Measurements from ENCODE around the gene ARL16. TPM values are rescaled to one million over a fixed set of nuclear protein-coding genes. Genes with fewer than 3 reads are reported as not detected.

Gene ARL16
- polyA plus RNA-seq, 1 experiment = 44.7 TPM

DNA sequence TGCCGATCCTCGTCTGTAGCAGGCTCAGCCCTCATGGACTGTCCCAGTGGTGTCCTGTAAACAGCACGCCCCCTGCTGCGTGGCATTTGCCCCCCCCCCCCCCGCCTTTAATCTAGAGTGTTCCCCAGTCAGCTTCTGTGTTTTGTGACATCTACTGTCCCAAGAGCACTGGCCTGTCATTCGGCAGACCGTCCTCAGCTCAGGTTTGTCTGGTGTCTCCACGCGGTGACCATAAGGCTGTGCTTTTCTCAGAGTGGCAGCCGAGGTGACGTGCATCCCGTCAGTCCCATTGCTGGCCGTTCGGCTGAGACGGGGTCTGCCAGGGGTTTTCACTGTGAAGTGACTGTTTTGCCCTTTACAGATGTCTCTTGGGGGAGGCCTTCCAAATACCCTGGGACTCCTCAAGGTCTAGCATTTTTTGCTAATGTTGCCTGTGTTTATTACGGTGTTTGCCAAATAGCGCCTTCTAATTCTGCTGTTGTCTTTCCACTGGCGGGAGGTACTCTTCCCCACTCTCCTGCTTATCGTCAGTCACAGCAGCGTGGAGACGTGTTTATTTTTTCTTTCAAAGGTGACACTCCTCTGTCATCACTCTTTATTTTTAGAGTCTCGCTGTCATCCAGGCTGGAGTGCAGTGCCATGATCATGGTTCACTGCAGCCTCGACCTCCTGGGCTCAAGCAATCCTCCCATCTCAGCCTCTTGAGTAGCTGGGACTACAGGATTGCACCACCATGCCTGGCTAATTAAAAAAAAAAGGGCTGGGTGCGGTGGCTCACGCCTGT, 13.9 kb upstream of the ARL16 start:
- CTCF ChIA-PET = no interaction called here
- Histone ChIP-seq H3K27me3 (ENCODE audit: control insufficient read depth, insufficient read depth, low read length) (no peaks in the 10 kb centered on the region), H3K4me3 (ENCODE audit: low read depth, low read length) (no peak overlapping the region), H3K27ac (ENCODE audit: low read depth, low read length) (no peak overlapping the region), H3K9me3 (ENCODE audit: control insufficient read depth, insufficient read depth, low read length) (no peaks in the 10 kb centered on the region; the same call in 1 of the 2 replicates)
- POLR2A ChIA-PET = no interaction called here
- DNase-seq (ENCODE audit: low read depth, low spot score) = no peak
- TF ChIP-seq, protein P1, sequence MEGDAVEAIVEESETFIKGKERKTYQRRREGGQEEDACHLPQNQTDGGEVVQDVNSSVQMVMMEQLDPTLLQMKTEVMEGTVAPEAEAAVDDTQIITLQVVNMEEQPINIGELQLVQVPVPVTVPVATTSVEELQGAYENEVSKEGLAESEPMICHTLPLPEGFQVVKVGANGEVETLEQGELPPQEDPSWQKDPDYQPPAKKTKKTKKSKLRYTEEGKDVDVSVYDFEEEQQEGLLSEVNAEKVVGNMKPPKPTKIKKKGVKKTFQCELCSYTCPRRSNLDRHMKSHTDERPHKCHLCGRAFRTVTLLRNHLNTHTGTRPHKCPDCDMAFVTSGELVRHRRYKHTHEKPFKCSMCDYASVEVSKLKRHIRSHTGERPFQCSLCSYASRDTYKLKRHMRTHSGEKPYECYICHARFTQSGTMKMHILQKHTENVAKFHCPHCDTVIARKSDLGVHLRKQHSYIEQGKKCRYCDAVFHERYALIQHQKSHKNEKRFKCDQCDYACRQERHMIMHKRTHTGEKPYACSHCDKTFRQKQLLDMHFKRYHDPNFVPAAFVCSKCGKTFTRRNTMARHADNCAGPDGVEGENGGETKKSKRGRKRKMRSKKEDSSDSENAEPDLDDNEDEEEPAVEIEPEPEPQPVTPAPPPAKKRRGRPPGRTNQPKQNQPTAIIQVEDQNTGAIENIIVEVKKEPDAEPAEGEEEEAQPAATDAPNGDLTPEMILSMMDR (IDR thresholded peaks at IDR 0.05; ENCODE audit: low read depth, low read length) = no peak

DNA sequence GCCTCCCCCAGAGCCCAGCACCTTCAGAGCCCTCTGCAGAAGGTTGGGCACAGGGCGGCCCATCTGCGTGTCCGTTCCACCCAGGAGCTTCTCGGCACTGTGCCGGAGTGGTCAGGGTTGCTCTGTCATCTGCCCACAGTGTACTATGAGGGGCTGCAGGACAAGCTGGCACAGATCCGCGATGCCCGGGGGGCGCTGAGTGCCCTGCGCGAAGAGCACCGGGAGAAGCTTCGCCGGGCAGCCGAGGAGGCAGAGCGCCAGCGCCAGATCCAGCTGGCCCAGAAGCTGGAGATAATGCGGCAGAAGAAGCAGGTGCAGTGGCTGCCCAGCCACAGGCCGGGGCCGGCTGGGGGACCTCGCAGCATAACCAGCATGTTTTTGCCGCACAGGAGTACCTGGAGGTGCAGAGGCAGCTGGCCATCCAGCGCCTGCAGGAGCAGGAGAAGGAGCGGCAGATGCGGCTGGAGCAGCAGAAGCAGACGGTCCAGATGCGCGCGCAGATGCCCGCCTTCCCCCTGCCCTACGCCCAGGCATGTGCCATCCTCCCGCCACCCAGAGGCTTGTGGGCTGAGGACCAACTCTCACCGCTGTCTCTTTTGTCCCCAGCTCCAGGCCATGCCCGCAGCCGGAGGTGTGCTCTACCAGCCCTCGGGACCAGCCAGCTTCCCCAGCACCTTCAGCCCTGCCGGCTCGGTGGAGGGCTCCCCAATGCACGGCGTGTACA, 12.8 kb upstream of the ARL16 start:
- H3K27me3 ChIP-seq (ENCODE audit: control insufficient read depth, insufficient read depth, low read length) = no peaks in the 10 kb centered on the region
- TF ChIP-seq, protein P1 (IDR thresholded peaks at IDR 0.05; ENCODE audit: low read depth, low read length) = no peak
- no peak overlapping the region for H3K4me3 ChIP-seq (ENCODE audit: low read depth, low read length)
- no peak for DNase-seq (ENCODE audit: low read depth, low spot score)
- no peaks in the 10 kb centered on the region; the same call in 1 of the 2 replicates for H3K9me3 ChIP-seq (ENCODE audit: control insufficient read depth, insufficient read depth, low read length)
- H3K27ac ChIP-seq (ENCODE audit: low read depth, low read length) = no peak overlapping the region
- CTCF ChIA-PET = no interaction called here
- POLR2A ChIA-PET = interaction anchor here (0.6 to 1.5 kb wide), 4 partner anchors 11 to 225 kb away, joined by 3 to 6 read pairs (median 4); partner anchors contain the start of genes ARL16 and HGS

DNA sequence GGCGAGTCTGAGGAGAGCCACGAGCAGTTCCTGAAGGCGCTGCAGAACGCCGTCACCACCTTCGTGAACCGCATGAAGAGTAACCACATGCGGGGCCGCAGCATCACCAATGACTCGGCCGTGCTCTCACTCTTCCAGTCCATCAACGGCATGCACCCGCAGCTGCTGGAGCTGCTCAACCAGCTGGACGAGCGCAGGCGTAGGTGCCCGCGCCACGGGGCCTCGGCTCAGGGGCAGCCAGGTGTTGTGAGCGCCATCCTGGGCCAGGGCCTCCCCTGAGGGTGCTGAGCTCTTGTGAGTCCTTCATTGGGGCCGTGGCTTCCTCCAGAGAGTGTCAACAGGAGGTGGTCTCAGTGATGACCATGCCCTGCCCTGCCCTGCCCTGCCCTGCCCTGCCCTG, 12.2 kb upstream of the ARL16 start:
- Histone ChIP-seq H3K4me3 (ENCODE audit: low read depth, low read length) (no peak overlapping the region), H3K9me3 (ENCODE audit: control insufficient read depth, insufficient read depth, low read length) (no peaks in the 10 kb centered on the region; the same call in 1 of the 2 replicates), H3K27ac (ENCODE audit: low read depth, low read length) (no peak overlapping the region), H3K27me3 (ENCODE audit: control insufficient read depth, insufficient read depth, low read length) (no peaks in the 10 kb centered on the region)
- TF ChIP-seq, protein P1 (IDR thresholded peaks at IDR 0.05; ENCODE audit: low read depth, low read length) = no peak
- ChIA-PET POLR2A (interaction anchor here (0.6 to 1.5 kb wide), 4 partner anchors 10 to 226 kb away, joined by 3 to 6 read pairs (median 4); partner anchors contain the start of genes ARL16 and HGS), CTCF (no interaction called here)
- DNase-seq (ENCODE audit: low read depth, low spot score) = no peak

DNA sequence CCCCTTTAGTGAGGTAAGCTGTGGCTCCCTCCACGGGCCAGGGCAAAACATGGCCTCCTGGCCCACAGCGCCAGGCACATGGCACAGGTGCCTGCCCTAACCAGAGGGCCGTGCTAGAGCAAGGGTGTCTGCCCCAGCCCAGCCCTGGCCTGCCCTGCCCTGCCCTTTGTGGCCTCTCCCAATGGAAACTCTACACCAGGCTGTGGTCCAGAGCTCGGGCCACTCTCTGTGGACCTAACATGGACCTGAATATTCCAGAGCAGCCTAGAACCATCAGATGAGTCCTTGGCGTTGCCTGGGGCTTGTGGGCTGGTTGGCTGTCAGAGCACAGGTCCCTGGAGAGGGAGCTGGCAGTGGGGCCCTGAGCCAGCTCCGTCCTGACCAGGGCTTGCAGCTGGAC, 11.6 kb upstream of the ARL16 start:
- Histone ChIP-seq H3K27ac (ENCODE audit: low read depth, low read length) (no peak overlapping the region), H3K4me3 (ENCODE audit: low read depth, low read length) (no peak overlapping the region), H3K9me3 (ENCODE audit: control insufficient read depth, insufficient read depth, low read length) (no peaks in the 10 kb centered on the region; the same call in 1 of the 2 replicates), H3K27me3 (ENCODE audit: control insufficient read depth, insufficient read depth, low read length) (no peaks in the 10 kb centered on the region)
- ChIA-PET CTCF (no interaction called here), POLR2A (interaction anchor here (1.5 kb wide), 2 partner anchors 10 to 11 kb away, joined by 6 read pairs; partner anchors contain the start of genes ARL16 and HGS)
- DNase-seq (ENCODE audit: low read depth, low spot score) = no peak
- TF ChIP-seq, protein P1 (IDR thresholded peaks at IDR 0.05; ENCODE audit: low read depth, low read length) = no peak

All from AG04450 (cell line).